Esophagus squamous epithelium (tissue), 4 donors: ENCODE measurements around the gene SDC4.

Experiments
- CTCF ChIP-seq, 6 experiments: fragments of 450-650 bp in 4 of 6; fragments of 200-600 bp in 2 of 6; sonication (generic) in 2 of 6; IDR thresholded peaks; one replicate each; pipeline ENCODE4 v1.5.1; 2016 to 2019; ENCODE audit warnings: antibody characterized with exemption in 6 of 6, mild to moderate bottlenecking in 4 of 6, moderate library complexity in 4 of 6
- POLR2A ChIP-seq, 4 donors: fragments of 450-650 bp; IDR thresholded peaks; one replicate each; pipeline ENCODE4 v1.6.1; 2017; ENCODE audit warnings: antibody characterized with exemption in 4 of 4, mild to moderate bottlenecking in 4 of 4, moderate library complexity in 3 of 4

- no peak for TF ChIP-seq CTCF (IDR thresholded peaks at IDR 0.05)
- no peak for TF ChIP-seq POLR2A (IDR thresholded peaks at IDR 0.05)
These were observed 5.5 kb upstream of the SDC4 start for GRCh38 chr20:45353746-45354145.
